NCI-H446 treated with DMSO at 0.1 percent for 48 hours (cell line): ENCODE results near the gene STK10.
A peak's percentile ranks its signal among the peaks of the same experiment; 100 is the strongest.

ENCODE experiments used
- DNase-seq: peaks from one replicate; lab custom pipeline; 2025; lab: John Stamatoyannopoulos, UW

STK10 gene

DNA sequence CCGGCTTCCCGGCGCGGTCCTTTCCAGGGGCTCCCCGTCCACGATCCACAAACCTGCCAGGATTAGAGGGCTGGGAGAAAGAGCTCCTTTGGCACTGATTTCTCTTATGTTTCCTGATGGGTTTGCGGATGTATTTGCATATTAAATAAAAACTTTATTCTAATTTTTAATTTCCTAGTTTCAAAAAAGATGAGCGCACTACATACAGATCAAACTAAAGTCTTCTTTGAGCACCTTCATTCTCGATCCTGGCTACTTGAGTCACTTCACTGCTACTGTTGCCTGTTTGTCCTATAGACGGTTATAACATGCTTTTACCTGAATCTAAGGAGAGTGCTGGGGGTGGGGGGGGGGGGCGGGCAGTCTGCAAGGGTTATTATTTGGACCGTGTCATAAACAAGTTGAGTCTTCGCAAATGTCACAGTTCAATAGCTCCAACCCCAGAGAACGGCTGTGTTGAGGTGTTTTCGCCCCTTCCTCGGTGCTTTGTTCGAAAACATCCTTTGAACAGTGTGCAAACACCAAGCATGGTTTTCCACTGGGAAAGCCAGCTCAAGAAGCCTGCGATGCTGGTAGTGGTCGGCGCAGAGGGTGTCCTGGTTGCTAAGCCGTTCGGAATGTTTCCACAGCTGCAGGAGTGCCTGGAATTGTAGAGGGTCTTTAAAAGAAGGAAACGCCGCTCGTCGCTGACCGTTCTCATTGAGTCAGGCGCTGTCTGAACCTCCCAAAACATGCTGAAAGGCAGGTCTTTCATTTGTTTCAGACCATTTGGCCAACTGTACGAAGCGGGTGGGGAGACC is 1.1 kb upstream of the STK10 start:
- no peak for DNase-seq

DNA sequence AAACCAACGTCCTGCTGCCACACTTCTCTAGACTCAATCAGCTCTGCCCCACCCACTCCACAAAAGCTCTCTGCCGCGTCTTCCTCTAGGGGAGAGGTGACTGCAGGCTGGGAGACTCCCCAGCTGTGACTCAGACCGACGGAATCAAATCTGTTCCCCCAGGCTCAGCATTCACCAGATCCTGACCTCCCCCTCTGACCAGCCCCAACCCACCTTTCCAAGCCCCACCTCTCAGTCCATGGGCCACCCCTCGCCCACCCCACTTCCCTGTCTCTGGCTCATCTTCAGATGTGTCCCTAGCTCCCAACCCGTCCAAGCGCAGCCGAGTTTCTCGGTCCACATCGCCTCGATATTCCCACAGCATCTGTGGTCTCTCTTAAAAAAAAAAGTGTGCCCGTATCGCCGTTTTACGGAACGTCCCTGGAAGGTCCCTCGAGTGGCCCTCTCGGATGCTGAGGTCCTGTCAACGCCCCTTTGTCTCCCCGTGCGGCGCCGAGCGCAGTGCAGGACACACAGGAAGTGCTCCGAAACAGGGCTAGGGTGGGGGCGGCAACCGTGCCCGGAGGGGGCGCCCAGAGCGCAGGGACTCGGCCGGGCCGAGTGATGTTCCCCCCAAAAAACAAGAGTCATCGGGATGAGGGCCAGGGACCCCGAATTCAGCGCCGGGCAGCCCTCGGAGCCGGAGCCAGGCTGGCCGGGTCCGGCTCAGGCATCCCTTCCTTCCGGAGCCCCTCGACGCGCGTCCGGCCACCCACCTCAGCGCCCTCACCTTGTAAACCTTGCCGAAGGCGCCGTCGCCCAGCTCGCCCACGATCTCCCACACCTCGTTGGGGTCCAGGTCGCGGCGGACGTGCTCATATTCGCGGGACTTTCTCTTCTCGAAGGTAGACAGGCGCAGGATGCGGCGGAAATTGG is 649 bp downstream of the STK10 start:
- DNase-seq: no peak

DNA sequence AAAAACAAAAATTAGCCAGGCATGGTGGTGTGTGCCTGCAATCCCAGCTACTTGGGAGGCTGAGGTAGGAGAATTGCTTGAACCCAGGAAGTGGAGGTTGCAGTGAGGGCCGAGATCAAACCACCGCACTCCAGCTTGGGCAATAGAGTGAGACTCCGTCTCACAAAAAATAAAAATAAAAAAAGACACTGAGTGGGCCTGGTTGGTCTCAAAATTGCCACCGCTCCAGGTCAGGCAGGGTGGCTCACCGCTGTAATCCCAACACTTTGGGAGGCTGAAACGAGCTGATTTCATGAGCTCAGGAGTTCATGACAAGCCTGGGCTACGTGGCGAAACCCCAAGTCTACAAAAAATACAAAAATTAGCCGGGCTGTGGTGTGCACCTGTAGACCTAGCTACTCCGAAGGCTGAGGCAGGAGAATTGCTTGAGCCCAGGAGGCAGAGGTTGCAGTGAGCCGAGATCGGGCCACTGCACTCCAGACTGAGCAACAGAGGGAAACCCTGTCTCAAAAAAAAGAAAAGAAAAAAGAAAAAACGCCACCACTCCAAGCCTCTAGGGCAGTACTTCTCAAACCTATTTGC is 1.8 kb downstream of the STK10 start:
- DNase-seq: no peak

DNA sequence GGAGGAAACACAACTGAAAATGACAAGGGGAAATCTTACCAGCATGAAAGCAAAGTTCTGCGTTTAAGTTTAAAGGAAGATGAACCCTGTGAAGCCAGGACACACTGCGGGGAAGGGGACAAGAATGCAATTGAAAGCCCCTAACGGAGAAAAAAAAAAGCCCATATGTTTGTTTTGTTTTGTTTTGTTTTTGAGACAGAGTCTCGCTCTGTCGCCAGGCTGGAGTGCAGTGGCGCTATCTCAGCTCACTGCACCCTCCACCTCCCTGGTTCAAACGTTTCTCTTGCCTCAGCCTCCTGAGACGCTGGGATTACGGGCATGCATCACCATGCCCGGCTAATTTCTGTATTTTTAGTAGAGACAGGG is 2.9 kb downstream of the STK10 start:
- DNase-seq: no peak

DNA sequence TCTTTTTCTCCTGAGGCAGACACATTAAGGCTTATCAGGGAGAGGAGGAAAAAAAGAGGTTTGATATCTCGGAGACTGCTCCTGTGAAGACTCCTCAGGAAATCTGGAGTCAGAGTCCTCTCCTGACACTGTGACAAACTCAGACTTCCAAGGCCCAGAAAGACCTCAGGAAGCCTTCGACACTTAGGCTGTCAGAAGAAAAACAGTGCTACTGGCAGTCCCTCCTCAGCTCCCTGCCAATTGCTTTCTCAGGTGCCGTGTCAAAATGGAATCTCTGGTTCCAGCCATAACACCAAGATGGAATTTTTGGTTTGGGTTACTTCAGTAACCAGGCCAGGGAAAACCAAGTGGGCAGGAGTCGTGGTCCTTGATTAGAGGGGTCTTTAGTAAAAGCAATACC is 4.1 kb downstream of the STK10 start:
- DNase-seq: no peak

DNA sequence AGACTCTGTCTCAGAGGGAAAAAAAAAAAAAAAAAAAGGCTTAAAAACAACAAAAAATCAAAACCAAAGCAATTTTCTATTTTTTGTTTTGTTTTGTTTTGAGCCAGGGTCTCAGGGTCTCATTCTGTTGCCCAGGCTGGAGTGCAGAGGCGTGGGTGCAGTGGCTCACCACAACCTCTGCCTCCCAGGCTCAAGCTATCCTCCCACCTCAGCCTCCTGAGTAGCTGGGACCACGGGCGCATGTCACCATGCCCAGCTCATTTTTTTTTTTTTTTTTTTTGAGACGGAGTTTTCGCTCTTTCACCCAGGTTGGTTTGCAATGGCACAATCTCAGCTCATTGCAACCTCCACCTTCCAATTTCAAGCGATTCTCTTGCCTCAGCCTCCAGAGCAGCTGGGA is 5.7 kb downstream of the STK10 start:
- no peak for DNase-seq

DNA sequence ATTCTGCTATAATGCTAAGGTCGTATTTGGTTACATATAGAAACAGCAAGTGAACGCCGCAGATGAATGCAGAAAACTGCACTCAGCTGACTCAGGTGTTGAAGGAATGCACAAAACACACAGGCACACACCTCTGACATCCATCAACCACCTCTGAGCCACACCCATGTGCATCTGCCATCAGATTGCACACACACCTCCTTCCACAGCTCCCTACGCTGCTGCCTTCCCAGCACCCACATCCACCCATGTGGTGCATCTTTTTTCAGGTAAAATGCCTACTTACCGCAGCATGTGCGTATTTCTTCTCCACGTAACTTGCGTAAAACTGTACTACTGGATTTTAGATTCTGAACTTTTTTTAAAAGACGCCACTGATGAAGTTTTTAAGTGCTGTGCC is 7.1 kb downstream of the STK10 start:
- DNase-seq: no peak

DNA sequence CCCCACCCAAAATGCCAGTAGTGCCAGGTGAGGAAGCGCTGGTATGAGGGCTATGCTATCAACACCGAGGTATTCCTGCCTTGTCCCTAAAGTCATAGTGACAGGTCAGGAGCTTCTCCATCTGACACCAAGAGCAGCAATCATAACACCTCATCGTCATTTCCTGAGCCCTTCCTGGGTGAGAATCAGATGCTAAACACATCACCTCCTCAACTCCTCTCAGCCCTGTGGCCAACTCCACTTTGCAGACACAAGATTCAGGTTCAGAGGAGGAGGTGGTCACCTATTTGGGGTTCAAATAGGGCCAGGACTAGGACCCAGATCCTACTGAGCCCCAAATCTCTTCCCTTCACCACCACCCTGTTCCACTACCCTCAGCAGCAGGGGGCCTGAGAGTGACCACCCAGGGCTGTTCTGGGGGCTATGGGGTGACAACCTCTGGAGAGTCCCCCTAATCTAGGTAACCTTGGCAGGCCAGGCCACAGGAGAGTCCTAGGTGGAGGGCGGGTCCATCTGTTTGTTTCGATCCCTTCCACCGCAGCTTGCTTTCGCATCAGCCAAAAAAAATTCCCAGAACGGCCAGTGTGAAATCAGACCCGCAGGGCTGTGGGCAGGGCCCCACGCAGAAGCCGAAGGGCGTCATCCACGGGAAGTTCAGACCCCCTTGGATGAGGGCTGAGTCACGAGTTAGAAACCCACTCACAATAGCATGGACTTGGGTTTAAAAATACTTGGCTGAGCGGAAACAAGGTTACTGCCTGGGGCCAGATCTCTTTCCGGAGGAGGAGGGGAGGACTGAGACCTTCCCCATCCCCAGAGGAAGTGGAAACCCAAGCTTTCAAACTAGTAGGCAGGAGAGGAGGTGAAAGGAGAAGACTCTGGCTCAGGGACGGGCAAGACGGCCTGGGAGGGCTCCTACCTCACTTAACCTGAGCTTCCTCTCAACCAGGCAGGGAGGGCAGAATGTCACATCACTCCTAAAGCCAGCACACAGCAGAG is 8.7 kb downstream of the STK10 start:
- DNase-seq: no peak

DNA sequence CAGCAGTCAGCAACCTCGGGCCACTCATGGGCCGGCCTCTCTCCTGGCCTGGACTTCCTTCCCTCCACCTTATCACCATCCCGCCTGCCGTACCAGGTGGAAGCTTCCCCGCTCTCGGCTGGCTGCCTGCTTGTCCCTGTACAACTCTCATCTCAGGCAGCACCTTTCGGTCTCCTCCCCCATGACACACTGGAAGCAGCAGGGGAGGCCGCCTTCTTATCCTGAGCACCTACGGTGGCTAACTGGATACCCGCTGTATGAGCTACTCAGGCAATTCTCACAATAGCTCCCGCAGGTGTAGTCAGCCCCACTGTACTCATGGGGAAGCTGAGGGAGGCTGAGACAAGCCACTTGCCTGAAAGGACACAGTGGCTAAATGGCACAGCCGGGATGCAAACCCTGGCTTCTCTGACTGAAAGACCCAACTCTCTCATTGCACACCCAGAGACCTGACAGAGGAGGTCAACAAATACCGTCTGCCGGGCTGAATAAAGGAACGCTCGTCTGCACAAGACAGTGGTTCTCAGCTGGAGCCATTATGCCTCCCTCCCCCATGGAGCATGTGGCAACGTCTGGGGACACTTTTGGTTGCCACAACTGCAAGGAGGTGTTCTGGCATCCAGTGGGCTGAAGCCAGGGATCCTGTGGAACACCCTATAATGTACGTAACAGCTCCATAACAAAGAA is 9.6 kb downstream of the STK10 start:
- DNase-seq: no peak

DNA sequence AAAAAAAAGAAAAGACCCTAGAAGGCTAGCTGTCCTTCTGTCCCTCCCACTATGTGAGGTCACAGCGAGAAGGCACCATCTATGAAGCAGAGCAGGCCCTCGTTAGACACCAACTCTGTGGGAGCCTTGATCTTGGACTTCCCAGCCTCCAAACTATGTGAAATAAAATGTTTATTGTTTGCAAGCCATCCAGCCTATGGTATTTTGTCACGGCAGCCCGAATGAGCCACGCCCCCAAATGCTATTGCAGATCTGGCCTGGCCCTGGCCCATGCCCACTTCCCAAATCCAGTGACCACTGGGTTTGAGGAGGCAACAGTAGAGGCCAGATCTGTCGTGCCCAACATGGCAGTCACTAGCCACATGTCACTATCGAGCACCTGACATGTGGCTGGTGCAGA is 10.8 kb downstream of the STK10 start:
- no peak for DNase-seq

DNA sequence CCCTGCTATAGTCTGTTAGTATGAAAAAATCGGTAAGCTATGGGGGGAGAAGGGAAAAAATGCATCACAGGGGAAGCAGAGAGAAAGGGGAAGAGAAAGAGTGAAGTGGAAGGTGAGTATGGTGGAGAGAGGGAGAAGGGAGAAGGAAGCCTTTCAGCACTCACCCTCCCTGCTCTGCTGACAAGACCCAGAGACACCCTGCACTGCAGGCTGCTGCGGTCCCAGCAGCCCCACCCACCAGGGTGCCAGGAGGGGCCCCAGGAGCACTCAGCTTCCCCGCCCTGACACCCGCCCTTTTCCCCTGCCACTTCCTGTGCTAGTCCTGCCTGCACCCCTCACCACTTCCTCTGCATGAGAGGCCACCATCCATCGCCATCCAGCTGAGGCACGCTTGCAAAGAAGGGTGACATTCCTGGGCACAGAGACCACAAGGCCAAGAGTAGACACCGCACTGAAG is 12.7 kb downstream of the STK10 start:
- no peak for DNase-seq

DNA sequence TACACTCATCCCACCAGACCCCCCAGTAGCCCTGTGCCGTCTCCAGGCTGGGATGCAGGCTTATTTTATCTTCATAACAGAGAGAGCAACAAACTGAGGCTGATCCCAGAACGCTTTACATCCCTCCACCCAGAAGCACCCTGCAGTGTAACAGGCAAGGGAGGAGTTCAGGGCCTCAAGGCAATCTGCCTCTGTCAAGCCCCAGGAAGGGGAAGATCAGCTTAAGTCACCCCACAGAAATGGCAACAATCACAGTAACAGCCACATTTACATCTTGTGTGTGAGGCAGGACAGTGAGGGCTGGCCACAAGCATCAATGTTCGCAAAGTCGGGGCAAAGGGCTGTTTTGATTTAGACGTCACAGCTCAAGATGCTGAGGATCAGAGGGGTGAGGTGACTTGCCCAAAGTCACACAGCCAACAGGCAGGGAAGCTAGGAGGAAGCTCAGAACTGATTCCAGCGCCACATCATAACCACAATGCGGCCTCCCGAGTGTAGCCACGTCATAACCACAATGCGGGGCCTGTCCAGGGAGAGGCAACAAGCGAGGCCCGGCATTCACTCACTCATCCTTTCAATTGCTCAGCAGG is 14.4 kb downstream of the STK10 start:
- no peak for DNase-seq

DNA sequence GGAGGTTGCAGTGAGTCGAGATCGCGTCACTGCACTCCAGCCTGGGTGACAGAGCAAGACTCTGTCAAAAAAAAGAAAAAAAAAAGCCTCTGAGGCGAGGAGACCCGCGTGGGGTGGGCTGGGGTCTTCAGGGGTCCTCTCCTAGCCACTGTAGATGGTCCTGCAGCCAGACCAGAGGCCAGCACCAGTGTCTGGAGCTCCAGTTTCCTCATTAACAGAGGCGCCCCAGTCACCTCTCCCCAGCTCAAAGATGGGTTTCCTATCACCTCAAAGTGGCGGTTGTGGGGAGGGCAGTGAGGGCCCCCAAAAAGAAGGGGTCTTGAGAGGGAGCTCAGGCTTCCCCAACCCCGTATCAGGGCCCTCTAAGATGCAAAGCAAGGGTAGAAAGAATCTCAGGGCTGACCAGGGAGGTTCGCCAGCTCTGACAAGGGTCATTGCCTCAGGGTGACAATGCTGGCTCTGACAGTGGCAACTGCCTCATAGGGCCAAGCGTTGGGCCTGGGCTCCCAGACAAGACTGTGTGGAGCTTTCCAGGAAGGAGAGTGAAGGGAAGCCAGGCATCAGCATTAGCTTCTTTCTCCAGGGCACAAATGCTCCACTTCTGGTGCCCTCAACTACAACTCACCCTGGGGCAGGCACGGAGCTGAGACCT is 15.0 kb downstream of the STK10 start:
- no peak for DNase-seq

DNA sequence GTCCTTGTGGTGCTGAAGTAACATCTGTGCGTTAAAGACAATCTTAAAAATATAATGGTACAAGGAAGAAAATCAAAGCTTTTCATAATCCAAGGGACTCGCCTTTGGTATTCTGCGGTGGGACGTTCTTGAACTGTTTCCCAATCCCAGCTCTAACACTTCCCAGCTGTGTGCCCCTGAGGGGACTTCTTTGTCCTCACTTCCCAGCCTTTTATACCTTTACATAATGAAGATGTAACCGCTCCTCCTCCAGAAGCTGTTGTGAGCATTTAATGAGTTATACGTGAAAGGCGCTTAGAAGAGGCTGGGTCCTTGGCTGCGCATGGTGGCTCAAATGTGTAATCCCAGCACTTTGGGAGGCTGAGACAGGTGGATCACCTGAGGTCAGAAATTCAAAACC is 16.9 kb downstream of the STK10 start:
- no peak for DNase-seq

DNA sequence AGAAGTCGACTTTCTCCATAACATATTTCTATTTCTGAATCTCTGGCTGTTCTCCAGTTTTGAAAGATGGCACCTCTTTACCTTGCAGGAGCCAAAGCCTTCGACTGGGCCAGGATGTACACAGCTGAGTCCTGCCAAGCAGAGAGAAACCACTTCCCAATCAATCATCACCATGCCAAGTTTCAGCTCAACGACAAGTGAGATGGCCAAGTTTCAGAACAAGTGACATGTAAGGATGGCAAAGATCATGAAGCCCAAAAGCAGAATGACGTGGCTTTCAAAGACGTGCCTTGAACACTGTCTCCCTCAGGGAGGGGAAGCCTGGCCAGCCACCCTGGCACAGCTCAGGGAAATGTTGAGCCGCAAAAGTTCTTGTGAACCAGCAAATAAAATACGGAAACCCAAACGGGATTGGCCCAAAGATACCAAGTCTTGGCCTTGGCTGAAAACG is 17.7 kb downstream of the STK10 start:
- peak; percentile 82 for DNase-seq

DNA sequence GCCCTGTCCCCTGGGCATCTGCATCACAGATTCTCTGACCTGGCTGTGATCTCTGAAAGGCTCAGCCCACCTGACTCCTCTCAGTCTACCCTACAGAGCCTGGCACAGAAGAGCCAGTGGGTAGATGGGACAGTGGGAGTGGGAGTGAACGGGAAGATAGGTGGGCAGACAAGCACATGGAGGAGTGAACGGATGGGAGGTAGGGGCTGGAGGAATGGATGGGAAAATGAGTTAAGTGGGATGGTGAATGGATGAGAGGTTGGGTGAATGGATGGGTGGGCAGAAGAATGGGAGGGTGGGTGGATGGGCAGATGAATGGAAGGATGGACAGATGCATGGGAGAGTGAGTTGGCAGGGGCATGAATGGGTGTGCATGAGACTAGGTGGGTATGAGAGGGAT is 18.8 kb downstream of the STK10 start:
- DNase-seq: no peak

DNA sequence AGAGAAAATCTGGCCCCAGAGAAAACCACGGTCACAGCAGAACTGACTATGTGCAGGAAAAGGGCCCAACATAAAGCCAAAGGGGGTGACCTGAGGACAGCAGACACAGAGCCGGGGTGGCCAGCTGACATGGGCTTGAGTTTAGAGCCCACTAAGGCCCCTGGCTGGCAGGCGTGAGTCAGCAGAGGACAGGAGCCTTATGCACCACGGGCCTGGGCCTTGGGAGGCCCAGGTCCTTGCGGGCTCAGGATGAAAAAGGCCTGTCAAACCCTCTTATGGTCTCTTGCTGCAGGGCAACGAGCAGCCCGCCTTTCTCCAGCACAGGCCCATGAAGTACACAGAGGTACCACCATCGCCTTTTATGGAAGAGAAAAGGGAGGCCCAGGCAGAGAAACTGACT is 19.7 kb downstream of the STK10 start:
- no peak for DNase-seq

DNA sequence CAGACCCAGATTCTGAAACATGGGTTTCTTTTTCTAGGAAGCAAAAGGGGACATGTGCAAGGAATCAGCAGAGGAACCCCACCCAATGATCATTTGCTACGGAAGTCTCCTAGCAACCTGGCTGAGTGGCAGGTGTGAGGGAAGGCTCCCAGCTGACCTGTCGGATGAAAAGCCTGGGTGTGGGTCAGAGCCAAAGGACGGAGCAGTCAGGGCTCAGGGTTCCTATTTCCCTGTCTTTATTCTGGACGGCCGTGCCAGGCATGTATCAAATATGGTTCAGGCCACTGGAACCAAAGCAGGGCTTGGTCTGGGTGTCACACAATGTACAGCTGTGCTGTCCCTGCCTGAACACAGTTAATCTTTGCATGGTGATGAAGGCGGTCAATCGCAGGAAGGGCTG is 20.1 kb downstream of the STK10 start:
- DNase-seq: no peak

DNA sequence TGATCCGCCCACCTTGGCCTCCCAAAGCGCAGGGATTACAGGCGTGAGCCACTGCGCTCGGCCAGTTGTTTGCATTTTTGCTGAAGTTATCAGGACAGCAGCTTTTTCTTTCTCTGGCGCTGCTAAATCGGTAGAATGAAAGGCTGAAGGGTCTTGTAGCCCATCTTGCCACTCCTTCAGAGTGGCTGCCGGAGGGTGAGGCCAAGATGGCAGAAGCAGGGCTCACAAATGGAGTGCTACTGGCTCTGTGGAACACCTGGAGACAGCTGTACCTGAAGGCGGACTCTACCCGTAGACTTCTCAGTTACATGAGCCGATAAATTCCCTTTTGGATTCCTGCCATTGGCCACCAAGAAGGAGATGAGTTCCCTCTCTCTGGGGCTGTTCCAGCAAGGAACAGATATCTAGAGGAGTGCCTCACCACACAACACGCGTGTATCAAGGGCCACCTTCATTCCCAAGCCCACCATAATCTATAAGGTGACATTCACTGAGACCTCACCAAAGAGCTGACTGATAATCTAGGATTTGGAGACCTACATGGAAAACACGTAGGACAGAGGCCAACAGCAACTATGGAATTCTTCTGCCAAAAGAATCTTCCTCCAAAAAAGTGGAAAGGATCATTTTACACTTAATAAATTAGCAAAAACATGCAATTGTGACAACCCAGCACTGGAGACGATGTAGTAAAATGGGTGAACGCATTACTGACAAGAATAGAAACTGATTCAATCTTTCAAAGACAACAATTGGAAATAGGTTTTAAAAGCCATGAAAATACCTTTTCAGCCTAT is 21.8 kb downstream of the STK10 start:
- DNase-seq: no peak
